Subcutaneous abdominal adipose tissue (tissue), 5 donors: ENCODE results near the gene NEBL.

Source experiments
- H3K27ac ChIP-seq: one replicate; pipeline ENCODE4 v1.7.0; 2013; ENCODE audit warnings: low read depth, mild to moderate bottlenecking, inconsistent platforms, low read length, moderate library complexity
- H3K27me3 ChIP-seq, 5 donors: one replicate each; pipeline ENCODE4 v1.7.0; 2013; ENCODE audit warnings: low read length in 5 of 5, inconsistent platforms in 1 of 5; ENCODE audit not compliant: control insufficient read depth in 5 of 5, insufficient read depth in 4 of 5
- H3K36me3 ChIP-seq, 5 donors: one replicate each; pipeline ENCODE4 v1.7.0; 2013; ENCODE audit warnings: low read length in 5 of 5; ENCODE audit not compliant: control insufficient read depth in 5 of 5, insufficient read depth in 5 of 5
- H3K4me1 ChIP-seq, 5 donors: one replicate each; pipeline ENCODE4 v1.7.0; 2013; ENCODE audit warnings: low read length in 5 of 5, mild to moderate bottlenecking in 3 of 5, moderate library complexity in 1 of 5; ENCODE audit not compliant: control insufficient read depth in 5 of 5, insufficient read depth in 5 of 5
- H3K4me3 ChIP-seq, 5 donors: one replicate each; pipeline ENCODE4 v1.7.0; 2013; ENCODE audit warnings: low read length in 5 of 5, low read depth in 1 of 5
- H3K9ac ChIP-seq, 5 donors: one replicate each; pipeline ENCODE4 v1.7.0; 2013; ENCODE audit warnings: low read length in 5 of 5, mild to moderate bottlenecking in 4 of 5, moderate library complexity in 3 of 5
- H3K9me3 ChIP-seq, 5 donors: one replicate each; pipeline ENCODE4 v1.7.0; 2013; ENCODE audit warnings: low read length in 5 of 5; ENCODE audit not compliant: control insufficient read depth in 5 of 5
- donor health status: healthy.
- donor health status: healthy.
- donor health status: healthy.
- donor health status: healthy.
- donor health status: healthy.

Gene NEBL

GRCh38 chr10:20847512-20847911 lies 49.6 kb downstream of the NEBL start:
- Histone ChIP-seq H3K4me3 (no peak overlapping the region), H3K27ac (no peak overlapping the region), H3K4me1 (no peaks in the 10 kb centered on the region), H3K9me3 (no peaks in the 10 kb centered on the region), H3K36me3 (no peaks in the 10 kb centered on the region), H3K9ac (no peak overlapping the region), H3K27me3 (no peaks in the 10 kb centered on the region)

- no peak overlapping the region for H3K27ac ChIP-seq
- H3K27me3 ChIP-seq = no peaks in the 10 kb centered on the region
- no peaks in the 10 kb centered on the region for H3K36me3 ChIP-seq
- no peak overlapping the region for H3K4me3 ChIP-seq
- no peaks in the 10 kb centered on the region for H3K9me3 ChIP-seq
- no peaks in the 10 kb centered on the region for H3K4me1 ChIP-seq
- no peak overlapping the region for H3K9ac ChIP-seq
Measured at GRCh38 chr10:20846263-20846662, 50.8 kb downstream of the NEBL start.

- Histone ChIP-seq H3K36me3 (no peaks in the 10 kb centered on the region), H3K27ac (no peak overlapping the region)
Measured at GRCh38 chr10:20841419-20841818, 55.7 kb downstream of the NEBL start.

GRCh38 chr10:20839910-20840309 lies 57.2 kb downstream of the NEBL start:
- Histone ChIP-seq H3K9ac (no peak overlapping the region), H3K9me3 (peaks cover 0 to 20% (median 4%) of the 10 kb centered on the region in 5 donors), H3K4me3 (no peak overlapping the region), H3K27ac (no peak overlapping the region), H3K4me1 (no peaks in the 10 kb centered on the region), H3K27me3 (no peaks in the 10 kb centered on the region), H3K36me3 (no peaks in the 10 kb centered on the region)

More at GRCh38 chr10:20841419-20841818, 55.7 kb downstream of the NEBL start:
- H3K9ac ChIP-seq = no peak overlapping the region
- no peaks in the 10 kb centered on the region for H3K27me3 ChIP-seq
- peaks cover 0 to 19% (median 4%) of the 10 kb centered on the region in 5 donors for H3K9me3 ChIP-seq
- H3K4me3 ChIP-seq = no peak overlapping the region
- H3K4me1 ChIP-seq = no peaks in the 10 kb centered on the region

GRCh38 chr10:20839141-20839540 lies 58.0 kb downstream of the NEBL start:
- H3K9ac ChIP-seq = no peak overlapping the region
- no peak overlapping the region for H3K4me3 ChIP-seq
- H3K9me3 ChIP-seq = peaks cover 0 to 20% (median 4%) of the 10 kb centered on the region in 5 donors
- no peak overlapping the region for H3K27ac ChIP-seq
- no peaks in the 10 kb centered on the region for H3K36me3 ChIP-seq
- no peaks in the 10 kb centered on the region for H3K4me1 ChIP-seq
- no peaks in the 10 kb centered on the region for H3K27me3 ChIP-seq

- Histone ChIP-seq H3K9ac (no peak overlapping the region), H3K27me3 (no peaks in the 10 kb centered on the region), H3K4me1 (no peaks in the 10 kb centered on the region), H3K4me3 (no peak overlapping the region), H3K27ac (no peak overlapping the region), H3K9me3 (peaks cover 0 to 20% (median 4%) of the 10 kb centered on the region in 5 donors), H3K36me3 (no peaks in the 10 kb centered on the region)
Measured at GRCh38 chr10:20836401-20836800, 60.7 kb downstream of the NEBL start.

GRCh38 chr10:20835335-20835734 lies 61.8 kb downstream of the NEBL start:
- H3K36me3 ChIP-seq = no peaks in the 10 kb centered on the region
- H3K27me3 ChIP-seq = no peaks in the 10 kb centered on the region
- peaks cover 0 to 20% (median 4%) of the 10 kb centered on the region in 5 donors for H3K9me3 ChIP-seq
- no peak overlapping the region for H3K4me3 ChIP-seq
- H3K9ac ChIP-seq = no peak overlapping the region
- H3K4me1 ChIP-seq = no peaks in the 10 kb centered on the region
- no peak overlapping the region for H3K27ac ChIP-seq

GRCh38 chr10:20834825-20835224 lies 62.3 kb downstream of the NEBL start:
- Histone ChIP-seq H3K9ac (no peak overlapping the region), H3K4me3 (no peak overlapping the region), H3K9me3 (peaks cover 0 to 20% (median 4%) of the 10 kb centered on the region in 5 donors), H3K4me1 (no peaks in the 10 kb centered on the region), H3K36me3 (no peaks in the 10 kb centered on the region), H3K27ac (no peak overlapping the region), H3K27me3 (no peaks in the 10 kb centered on the region)

- Histone ChIP-seq H3K4me3 (no peak overlapping the region), H3K27ac (no peak overlapping the region), H3K27me3 (no peaks in the 10 kb centered on the region), H3K9me3 (no peaks in the 10 kb centered on the region), H3K4me1 (no peaks in the 10 kb centered on the region), H3K36me3 (no peaks in the 10 kb centered on the region), H3K9ac (no peak overlapping the region)
Measured at GRCh38 chr10:20822825-20823224, 74.3 kb downstream of the NEBL start.

GRCh38 chr10:20817646-20818045 lies 79.5 kb downstream of the NEBL start:
- Histone ChIP-seq H3K4me1 (no peaks in the 10 kb centered on the region), H3K4me3 (no peak overlapping the region), H3K9me3 (no peaks in the 10 kb centered on the region), H3K27ac (no peak overlapping the region), H3K36me3 (no peaks in the 10 kb centered on the region), H3K27me3 (no peaks in the 10 kb centered on the region), H3K9ac (no peak overlapping the region)

GRCh38 chr10:20817116-20817515 lies 80.0 kb downstream of the NEBL start:
- H3K36me3 ChIP-seq = no peaks in the 10 kb centered on the region
- no peak overlapping the region for H3K27ac ChIP-seq
- no peaks in the 10 kb centered on the region for H3K27me3 ChIP-seq
- H3K4me1 ChIP-seq = no peaks in the 10 kb centered on the region
- H3K9ac ChIP-seq = no peak overlapping the region
- H3K4me3 ChIP-seq = no peak overlapping the region
- H3K9me3 ChIP-seq = no peaks in the 10 kb centered on the region
